ENCODE results near the gene KIF27. TPM values are rescaled to one million over a fixed set of nuclear protein-coding genes. Genes with fewer than 3 reads are reported as not detected.
A peak's percentile ranks its signal among the peaks of the same experiment; 100 is the strongest.

The KIF27 gene
- total and polyA plus RNA-seq, 10 of the 15 experiments (the other 5 are each of a cell fraction or from before 2014, with no cell fraction given): 0.64 to 3.3 (median 1.3) TPM

GRCh38 chr9:83965350-83966208, 44.3 kb upstream of the KIF27 start (continued):
- TF ChIP-seq E2F8 (IDR thresholded peaks at IDR 0.05; ENCODE audit: low read depth, partially characterized antibody): no peak
- TF ChIP-seq MTA3 (IDR thresholded peaks at IDR 0.05; ENCODE audit: borderline replicate concordance, low read length): no peak
- TF ChIP-seq ATF2 (IDR thresholded peaks at IDR 0.05; ENCODE audit: low read length): peak; percentile 15; the same call in 1 of the 2 replicates
- peak; percentile 18 for TF ChIP-seq POLR2A (IDR thresholded peaks at IDR 0.05; ENCODE audit: low read depth, low read length)
- peak; percentile 15 for TF ChIP-seq BCL3 (IDR thresholded peaks at IDR 0.05; ENCODE audit: borderline replicate concordance, insufficient read depth, low read depth, low read length, poor library complexity, severe bottlenecking)
- TF ChIP-seq NR2C2 (IDR thresholded peaks at IDR 0.05; ENCODE audit: borderline replicate concordance, control insufficient read depth, insufficient read length, low read depth): no peak
- TF ChIP-seq RB1 (IDR thresholded peaks at IDR 0.05; ENCODE audit: borderline replicate concordance): 0 out of 2 replicates have a peak, but pooled peaks have one; percentile 31
- TF ChIP-seq CBFB (IDR thresholded peaks at IDR 0.05; ENCODE audit: low read depth): 0 out of 2 replicates have a peak, but pooled peaks have one; percentile 29
- TF ChIP-seq MYB (IDR thresholded peaks at IDR 0.05; ENCODE audit: borderline replicate concordance, low read depth, low read length): no peak
- TF ChIP-seq MEF2A (IDR thresholded peaks at IDR 0.05; ENCODE audit: insufficient read depth, low read depth, low read length): no peak
- TF ChIP-seq SUZ12 (IDR thresholded peaks at IDR 0.05; ENCODE audit: unreplicated experiment): no peak
- TF ChIP-seq NKRF (conservative IDR thresholded peaks at IDR 0.05): no peak
- TF ChIP-seq SREBF1 (IDR thresholded peaks at IDR 0.05; ENCODE audit: low read length): no peak
- no peak for TF ChIP-seq EED (IDR thresholded peaks at IDR 0.05; ENCODE audit: low read depth)

Measured in GM12878 (cell line).